Measurements from ENCODE around the gene NCKAP5. TPM values are rescaled to one million over a fixed set of nuclear protein-coding genes. Genes with fewer than 3 reads are reported as not detected.
A peak's percentile ranks its signal among the peaks of the same experiment; 100 is the strongest.

NCKAP5 gene
- total and polyA plus RNA-seq, 4 donors = 2.3 to 20.2 (median 8.1) TPM

DNA sequence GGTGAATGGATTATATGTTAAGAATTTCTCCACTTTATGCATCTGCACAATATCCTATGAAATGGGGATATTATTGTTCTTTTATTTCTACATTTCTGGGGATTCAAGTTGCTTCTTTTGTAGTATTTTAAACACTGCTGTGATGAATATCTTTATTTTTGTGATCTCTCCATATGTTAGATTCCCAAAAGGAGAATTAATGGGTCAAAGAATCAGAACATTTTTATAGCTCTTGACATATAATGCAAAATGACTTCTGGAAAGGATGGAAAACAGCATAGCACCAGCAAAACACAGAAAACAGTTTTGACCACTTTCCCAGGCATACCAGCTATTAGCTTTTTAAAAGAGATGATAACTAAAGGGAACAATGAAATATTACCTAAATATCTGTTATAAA, 135.5 kb downstream of the NCKAP5 start:
- Histone ChIP-seq H3K4me1 (ENCODE audit: control insufficient read depth in 5 of 5, insufficient read depth in 5 of 5, low read length in 5 of 5) (peaks cover 0 to 3% (median 0%) of the 10 kb centered on the region in 5 donors), H3K36me3 (ENCODE audit: control insufficient read depth in 4 of 4, insufficient read depth in 4 of 4, low read length in 4 of 4) (no peaks in the 10 kb centered on the region), H3K27ac (ENCODE audit: low read depth in 1 of 2, low read length in 1 of 2) (no peak overlapping the region), H3K27me3 (ENCODE audit: control insufficient read depth in 3 of 3, insufficient read depth in 3 of 3, low read length in 2 of 3) (no peaks in the 10 kb centered on the region), H3K9me3 (ENCODE audit: control insufficient read depth in 4 of 4, insufficient read depth in 3 of 4, low read length in 3 of 4) (no peaks in the 10 kb centered on the region), H3K9ac (ENCODE audit: insufficient read depth in 1 of 2, low read length in 2 of 2) (no peak overlapping the region), H3K4me3 (no peak overlapping the region)
- DNase-seq = no peak
- no peak for ATAC-seq (ENCODE audit: insufficient read depth, low FRiP score)
- TF ChIP-seq CTCF (IDR thresholded peaks at IDR 0.05; ENCODE audit: control extremely low read depth, extremely low read depth) = no peak

- Histone ChIP-seq H3K27me3 (ENCODE audit: control insufficient read depth in 3 of 3, insufficient read depth in 3 of 3, low read length in 2 of 3) (no peaks in the 10 kb centered on the region), H3K4me3 (no peak overlapping the region), H3K27ac (ENCODE audit: low read depth in 1 of 2, low read length in 1 of 2) (no peak overlapping the region), H3K36me3 (ENCODE audit: control insufficient read depth in 4 of 4, insufficient read depth in 4 of 4, low read length in 4 of 4) (no peaks in the 10 kb centered on the region), H3K9ac (ENCODE audit: insufficient read depth in 1 of 2, low read length in 2 of 2) (no peak overlapping the region), H3K4me1 (ENCODE audit: control insufficient read depth in 5 of 5, insufficient read depth in 5 of 5, low read length in 5 of 5) (peaks cover 0 to 3% (median 0%) of the 10 kb centered on the region in 5 donors), H3K9me3 (ENCODE audit: control insufficient read depth in 4 of 4, insufficient read depth in 3 of 4, low read length in 3 of 4) (no peaks in the 10 kb centered on the region)
- TF ChIP-seq CTCF (IDR thresholded peaks at IDR 0.05; ENCODE audit: control extremely low read depth, extremely low read depth) = no peak
- DNase-seq = no peak
- WGBS, 2 donors = 73 to 78% methylated on average over 4 of the region's 4 CpGs
- ATAC-seq (ENCODE audit: insufficient read depth, low FRiP score) = no peak
Observed at GRCh38 chr2:133431289-133431688, 137.0 kb downstream of the NCKAP5 start.

- Histone ChIP-seq H3K27me3 (ENCODE audit: control insufficient read depth in 3 of 3, insufficient read depth in 3 of 3, low read length in 2 of 3) (no peaks in the 10 kb centered on the region), H3K27ac (ENCODE audit: low read depth in 1 of 2, low read length in 1 of 2) (no peak overlapping the region), H3K4me1 (ENCODE audit: control insufficient read depth in 5 of 5, insufficient read depth in 5 of 5, low read length in 5 of 5) (peaks cover 0 to 19% (median 8%) of the 10 kb centered on the region in 5 donors), H3K9me3 (ENCODE audit: control insufficient read depth in 4 of 4, insufficient read depth in 3 of 4, low read length in 3 of 4) (no peaks in the 10 kb centered on the region), H3K36me3 (ENCODE audit: control insufficient read depth in 4 of 4, insufficient read depth in 4 of 4, low read length in 4 of 4) (no peaks in the 10 kb centered on the region), H3K9ac (ENCODE audit: insufficient read depth in 1 of 2, low read length in 2 of 2) (peak overlapping the region in 1 of 2 donors; percentile 1), H3K4me3 (no peak overlapping the region)
- WGBS, 2 donors = 96 to 98% methylated on average over 1 of the region's 1 CpG
- TF ChIP-seq CTCF (IDR thresholded peaks at IDR 0.05; ENCODE audit: control extremely low read depth, extremely low read depth) = no peak
- DNase-seq (peak; percentile 32 to 75 (median 57)), ATAC-seq (ENCODE audit: insufficient read depth, low FRiP score) (no peak)
Observed at GRCh38 chr2:133426791-133427190, 141.5 kb downstream of the NCKAP5 start.

DNA sequence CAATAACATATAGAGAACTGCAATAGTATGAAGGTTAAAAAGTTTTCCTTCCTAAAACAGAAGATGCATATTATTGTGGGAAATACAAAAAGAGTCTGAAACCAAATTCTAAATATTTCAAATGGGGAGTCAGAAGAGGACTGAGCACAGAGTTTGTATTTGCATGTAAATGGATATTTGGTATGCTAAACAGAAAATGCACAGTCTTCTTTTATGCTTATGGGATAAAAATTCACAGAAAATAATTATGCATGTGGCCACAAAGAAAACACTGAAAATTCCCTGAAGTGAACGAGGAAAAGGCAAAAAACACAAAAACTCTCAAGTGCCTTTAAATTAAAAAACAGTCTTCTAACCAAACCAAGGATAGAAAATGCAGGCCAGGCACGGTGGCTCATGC, 142.7 kb downstream of the NCKAP5 start:
- no peak for TF ChIP-seq CTCF (IDR thresholded peaks at IDR 0.05; ENCODE audit: control extremely low read depth, extremely low read depth)
- DNase-seq = no peak
- Histone ChIP-seq H3K4me3 (no peak overlapping the region), H3K36me3 (ENCODE audit: control insufficient read depth in 4 of 4, insufficient read depth in 4 of 4, low read length in 4 of 4) (no peaks in the 10 kb centered on the region), H3K9ac (ENCODE audit: insufficient read depth in 1 of 2, low read length in 2 of 2) (no peak overlapping the region), H3K4me1 (ENCODE audit: control insufficient read depth in 5 of 5, insufficient read depth in 5 of 5, low read length in 5 of 5) (peaks cover 0 to 31% (median 13%) of the 10 kb centered on the region in 5 donors), H3K27ac (ENCODE audit: low read depth in 1 of 2, low read length in 1 of 2) (no peak overlapping the region), H3K9me3 (ENCODE audit: control insufficient read depth in 4 of 4, insufficient read depth in 3 of 4, low read length in 3 of 4) (no peaks in the 10 kb centered on the region), H3K27me3 (ENCODE audit: control insufficient read depth in 3 of 3, insufficient read depth in 3 of 3, low read length in 2 of 3) (no peaks in the 10 kb centered on the region)
- 82 to 84% methylated on average over 2 of the region's 2 CpGs for WGBS, 2 donors
- ATAC-seq (ENCODE audit: insufficient read depth, low FRiP score) = no peak

All from lung (tissue), 12 donors.